ENCODE results near the gene MEST. TPM values are rescaled to one million over a fixed set of nuclear protein-coding genes. Genes with fewer than 3 reads are reported as not detected.

MEST gene
- total RNA-seq, 1 experiment from 2014 or later: 112 TPM

GRCh38 chr7:130500463-130500862, 8.6 kb downstream of the MEST start:
- no peak overlapping the region for H2BK12ac ChIP-seq (ENCODE audit: insufficient read length, low read depth, low read length)
- WGBS (ENCODE audit: extremely low coverage, insufficient read length, low lambda C conversion rate): no CpG with 5 or more reads among the region's 8 CpGs
- no peaks in the 10 kb centered on the region for H4K20me1 ChIP-seq (ENCODE audit: control insufficient read depth, insufficient read depth, insufficient read length)
- no peaks in the 10 kb centered on the region for H3K9me3 Mint-ChIP-seq
- no peak for TF ChIP-seq CTCF (conservative IDR thresholded peaks at IDR 0.05)
- H3K9me3 ChIP-seq (ENCODE audit: control insufficient read depth, low read depth, low read length): no peaks in the 10 kb centered on the region
- no peak overlapping the region for H3K4ac ChIP-seq (ENCODE audit: low read depth, low read length)
- no peak overlapping the region for H3K27ac ChIP-seq (ENCODE audit: insufficient read length, low read depth, low read length)
- no peak overlapping the region for H3K4me2 ChIP-seq (ENCODE audit: insufficient read depth, insufficient read length, low read length)
- no peak overlapping the region for H3K9ac ChIP-seq (ENCODE audit: extremely low read depth, insufficient read length, low read length)
- no peak overlapping the region for H2BK15ac ChIP-seq (ENCODE audit: low read depth, low read length)
- no peak overlapping the region for H4K5ac ChIP-seq (ENCODE audit: insufficient read length, low read depth, low read length)
- H3K4me1 ChIP-seq (ENCODE audit: insufficient read depth, low read length): no peaks in the 10 kb centered on the region
- no peaks in the 10 kb centered on the region for H3K27me3 ChIP-seq (ENCODE audit: insufficient read depth, low read length)
- H3K23me2 ChIP-seq (ENCODE audit: insufficient read length, low read depth, low read length, poor library complexity, severe bottlenecking): no peaks in the 10 kb centered on the region
- no peak overlapping the region for H2BK20ac ChIP-seq (ENCODE audit: low read depth, low read length, poor library complexity, severe bottlenecking)
- H3K4me3 Mint-ChIP-seq: no peak overlapping the region
- no peak overlapping the region for H2BK120ac ChIP-seq (ENCODE audit: low read depth, low read length, poor library complexity, severe bottlenecking)
- H4K8ac ChIP-seq (replicated peaks; ENCODE audit: insufficient read length, low read depth, low read length): no peak overlapping the region
- no peak overlapping the region for H3K14ac ChIP-seq (ENCODE audit: insufficient read depth, low read length)
- peaks cover 33 to 78% (median 76%) of the 10 kb centered on the region in 3 experiments; a peak in 6 of 7 replicates for H3K36me3 Mint-ChIP-seq (ENCODE audit: insufficient read depth in 1 of 3, low read depth in 3 of 3)
- H3T11ph ChIP-seq (ENCODE audit: low read length): no peak overlapping the region
- no peak overlapping the region for H2BK5ac ChIP-seq (ENCODE audit: insufficient read length, low read length)
- no peak overlapping the region for H3K23ac ChIP-seq (ENCODE audit: insufficient read length, low read depth, low read length)
- peak overlapping the region in 1 of 3 experiments; percentile 56; a peak in 1 of 7 replicates for H3K27ac Mint-ChIP-seq
- H3K27me3 Mint-ChIP-seq (ENCODE audit: low read depth): no peaks in the 10 kb centered on the region
- no peaks in the 10 kb centered on the region for H3K79me1 ChIP-seq (ENCODE audit: insufficient read depth, low read depth, low read length, poor library complexity, severe bottlenecking)
- H4K91ac ChIP-seq (ENCODE audit: insufficient read length, low read depth, low read length): no peak overlapping the region
- no peak overlapping the region for H3K56ac ChIP-seq (ENCODE audit: insufficient read length, low read depth, low read length)
- no peaks in the 10 kb centered on the region for H3K4me1 Mint-ChIP-seq
- no peak overlapping the region for H2AFZ ChIP-seq (ENCODE audit: low read length)
- no peak for DNase-seq
- H3K79me2 ChIP-seq (ENCODE audit: insufficient read depth, low read length): 0 out of 2 replicates have a peak, but pooled peaks cover under 1% of the 10 kb centered on the region
- H3K18ac ChIP-seq (ENCODE audit: insufficient read length, low read depth, low read length): no peak overlapping the region
- H2AK5ac ChIP-seq (ENCODE audit: insufficient read length, low read length): no peak overlapping the region
